Stimulated activated effector memory CD8-positive, alpha-beta T cell treated with anti-CD3 and anti-CD28 coated beads, Interleukin-12 subunit alpha, Interleukin-12 subunit beta, amount 100 ng/mL, for 72 hours (primary cell): ENCODE results near the gene ACTL7B.
"Not testable (repeated sequence)": the region's sequence is repeated elsewhere in the genome, so short reads cannot be mapped to it uniquely, and the experiment has no call there.

Experiments used
- ATAC-seq: fragments of 150-1000 bp; cut with Tn5 transposase; 2 replicates; pipeline ENCODE4 v1.10.0; 2021
- DNase-seq, 2 donors: peaks; one replicate each; pipeline ENCODE4 v3.0.0; 2021 to 2022; ENCODE audit warnings: low spot score in 2 of 2
- H3K27ac Mint-ChIP-seq: one replicate; pipeline ENCODE4 v1.8.0; 2022; ENCODE audit warnings: mild to moderate bottlenecking, mixed read lengths
- H3K36me3 Mint-ChIP-seq: one replicate; pipeline ENCODE4 v1.8.0; 2022; ENCODE audit warnings: mild to moderate bottlenecking, mixed read lengths
- H3K4me1 Mint-ChIP-seq: one replicate; pipeline ENCODE4 v1.8.0; 2022; ENCODE audit warnings: mixed read lengths
- H3K4me3 Mint-ChIP-seq: one replicate; pipeline ENCODE4 v1.8.0; 2022; ENCODE audit warnings: mild to moderate bottlenecking, mixed read lengths
- H3K9me3 Mint-ChIP-seq: one replicate; pipeline ENCODE4 v1.8.0; 2022; ENCODE audit warnings: mixed read lengths

ACTL7B gene

GRCh38 chr9:108860354-108860753 lies 4.6 kb upstream of the ACTL7B start:
- ATAC-seq: no peak
- no peaks in the 10 kb centered on the region for H3K36me3 Mint-ChIP-seq

GRCh38 chr9:108859459-108860114 lies 3.8 kb upstream of the ACTL7B start:
- peaks cover 8% of the 10 kb centered on the region for H3K4me1 Mint-ChIP-seq
- H3K4me3 Mint-ChIP-seq: no peak overlapping the region
- no peaks in the 10 kb centered on the region for H3K36me3 Mint-ChIP-seq
- no peak overlapping the region for H3K27ac Mint-ChIP-seq
- ATAC-seq (peak; percentile 75), DNase-seq (no peak)
- H3K9me3 Mint-ChIP-seq: no peaks in the 10 kb centered on the region

More at GRCh38 chr9:108860354-108860753, 4.6 kb upstream of the ACTL7B start:
- DNase-seq: no peak
- peaks cover 8% of the 10 kb centered on the region for H3K4me1 Mint-ChIP-seq
- no peak overlapping the region for H3K4me3 Mint-ChIP-seq
- no peaks in the 10 kb centered on the region for H3K9me3 Mint-ChIP-seq
- H3K27ac Mint-ChIP-seq: no peak overlapping the region

GRCh38 chr9:108857572-108857971 lies 1.8 kb upstream of the ACTL7B start:
- Mint-ChIP-seq H3K27ac (no peak overlapping the region), H3K4me3 (no peak overlapping the region), H3K36me3 (no peaks in the 10 kb centered on the region), H3K4me1 (peaks cover 8% of the 10 kb centered on the region), H3K9me3 (no peaks in the 10 kb centered on the region)
- ATAC-seq (no peak), DNase-seq (no peak)

DNA sequence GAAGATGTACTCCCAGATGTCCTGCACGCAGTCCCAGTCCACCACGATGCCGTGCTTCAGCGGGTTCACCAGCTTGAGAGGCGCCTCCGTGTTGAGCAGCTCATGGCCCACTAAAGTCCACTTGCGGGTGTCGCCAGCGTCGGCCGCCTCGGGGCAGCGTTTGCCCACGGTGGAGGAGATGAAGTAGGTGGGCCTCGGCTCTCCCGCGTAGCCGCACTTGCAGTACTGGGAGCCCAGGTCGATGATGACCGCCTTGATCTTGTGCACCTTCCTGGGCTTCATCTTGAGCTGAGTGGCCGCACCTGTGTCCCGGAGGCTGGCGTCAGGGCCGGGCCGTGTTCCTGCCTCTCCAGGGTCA lies 278 bp downstream of the ACTL7B start:
- no peak for ATAC-seq
- H3K4me1 Mint-ChIP-seq: peaks cover 8% of the 10 kb centered on the region
- no peak for DNase-seq
- no peaks in the 10 kb centered on the region for H3K9me3 Mint-ChIP-seq
- no peak overlapping the region for H3K27ac Mint-ChIP-seq
- H3K36me3 Mint-ChIP-seq: no peaks in the 10 kb centered on the region
- no peak overlapping the region for H3K4me3 Mint-ChIP-seq

DNA sequence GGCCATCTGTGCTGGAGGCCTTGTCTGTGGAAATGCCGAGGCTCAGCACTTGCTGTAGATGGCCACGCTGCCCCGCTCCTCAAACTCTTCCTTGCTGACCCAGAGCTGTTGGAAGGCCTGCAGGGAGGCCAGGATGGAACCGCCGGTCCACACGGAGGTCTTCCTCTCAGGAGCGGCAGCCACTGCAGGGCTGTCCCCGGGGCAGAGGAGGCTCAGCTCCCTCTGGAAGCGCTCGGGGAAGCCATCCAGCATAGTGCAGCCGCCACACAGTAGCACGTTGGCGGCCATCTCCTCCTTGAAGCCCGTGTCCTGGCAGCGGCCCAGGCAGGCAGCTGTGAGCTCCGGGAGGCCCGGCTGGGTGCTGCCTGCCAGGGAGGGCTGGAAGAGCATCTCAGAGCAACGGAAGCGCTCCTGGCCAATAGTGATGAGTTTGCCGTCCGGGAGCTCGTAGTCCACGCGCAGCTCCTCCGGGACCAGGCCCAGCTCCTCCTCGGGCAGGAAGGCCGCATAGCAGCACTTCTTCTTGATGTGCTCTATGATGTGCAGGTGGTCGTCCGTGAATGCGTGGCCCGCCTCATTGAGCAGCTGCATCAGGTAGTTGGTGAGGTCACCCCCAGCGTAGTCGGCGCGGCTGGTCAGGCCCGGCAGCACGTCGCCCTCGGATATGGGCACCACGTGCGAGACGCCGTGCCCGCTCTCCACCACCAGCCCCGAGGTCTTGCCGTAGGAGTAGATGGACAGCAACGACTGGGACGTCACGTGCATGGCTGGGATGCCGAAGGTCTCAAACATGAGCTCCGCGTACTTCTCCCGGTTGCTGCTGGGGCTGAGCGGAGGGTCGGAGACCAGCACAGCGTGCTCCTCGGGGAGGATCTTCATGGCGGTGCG lies 901 bp downstream of the ACTL7B start:
- Mint-ChIP-seq H3K4me1 (peaks cover 7% of the 10 kb centered on the region), H3K36me3 (no peaks in the 10 kb centered on the region), H3K9me3 (no peaks in the 10 kb centered on the region), H3K27ac (no peak overlapping the region), H3K4me3 (no peak overlapping the region)
- no peak for ATAC-seq
- DNase-seq: no peak

- Mint-ChIP-seq H3K27ac (no peak overlapping the region), H3K4me3 (no peak overlapping the region), H3K9me3 (no peaks in the 10 kb centered on the region), H3K4me1 (no peaks in the 10 kb centered on the region), H3K36me3 (no peaks in the 10 kb centered on the region)
- ATAC-seq (no peak), DNase-seq (no peak)
Observed at GRCh38 chr9:108854094-108854493, 1.7 kb downstream of the ACTL7B start.

- H3K4me1 Mint-ChIP-seq: no peaks in the 10 kb centered on the region
- no peaks in the 10 kb centered on the region for H3K9me3 Mint-ChIP-seq
- no peak overlapping the region for H3K4me3 Mint-ChIP-seq
- DNase-seq (no peak), ATAC-seq (no peak)
- no peak overlapping the region for H3K27ac Mint-ChIP-seq
- H3K36me3 Mint-ChIP-seq: no peaks in the 10 kb centered on the region
Observed at GRCh38 chr9:108852079-108852478, 3.7 kb downstream of the ACTL7B start.

- Mint-ChIP-seq H3K9me3 (no peaks in the 10 kb centered on the region), H3K4me3 (no peak overlapping the region)
Observed at GRCh38 chr9:108851138-108851537, 4.6 kb downstream of the ACTL7B start.

GRCh38 chr9:108850293-108850897 lies 5.4 kb downstream of the ACTL7B start:
- H3K9me3 Mint-ChIP-seq: no peaks in the 10 kb centered on the region
- no peak overlapping the region for H3K27ac Mint-ChIP-seq
- no peak overlapping the region for H3K4me3 Mint-ChIP-seq
- no peaks in the 10 kb centered on the region for H3K36me3 Mint-ChIP-seq
- DNase-seq (no peak), ATAC-seq (no peak)
- no peaks in the 10 kb centered on the region for H3K4me1 Mint-ChIP-seq

More at GRCh38 chr9:108851138-108851537, 4.6 kb downstream of the ACTL7B start:
- no peak for DNase-seq
- no peak overlapping the region for H3K27ac Mint-ChIP-seq
- no peaks in the 10 kb centered on the region for H3K4me1 Mint-ChIP-seq
- no peaks in the 10 kb centered on the region for H3K36me3 Mint-ChIP-seq
- ATAC-seq: no peak

GRCh38 chr9:108848296-108848695 lies 7.5 kb downstream of the ACTL7B start:
- H3K4me1 Mint-ChIP-seq, DNase-seq, H3K4me3 Mint-ChIP-seq, H3K27ac Mint-ChIP-seq, H3K9me3 Mint-ChIP-seq, ATAC-seq, H3K36me3 Mint-ChIP-seq: not testable (repeated sequence)

DNA sequence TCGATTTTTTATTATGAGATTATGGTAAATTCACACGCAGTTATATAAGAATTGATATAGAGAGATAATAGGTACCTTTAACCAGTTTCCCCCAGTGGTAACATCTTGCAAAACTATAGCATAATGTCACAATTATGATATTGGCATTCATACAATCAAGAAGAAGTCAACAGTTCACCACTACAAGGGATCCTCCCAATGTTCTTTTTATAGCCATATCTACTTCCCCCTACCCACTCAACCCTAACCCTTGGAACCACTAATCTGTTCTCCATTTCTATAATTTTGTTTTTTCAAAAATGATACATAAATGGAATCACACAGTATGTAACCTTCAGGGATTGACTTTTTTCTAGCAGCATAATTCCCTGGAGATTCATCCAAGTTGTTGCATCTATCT lies 9.8 kb downstream of the ACTL7B start:
- peaks cover 7% of the 10 kb centered on the region for H3K4me1 Mint-ChIP-seq
- DNase-seq: no peak
- no peak overlapping the region for H3K4me3 Mint-ChIP-seq
- H3K27ac Mint-ChIP-seq: no peak overlapping the region
- no peak for ATAC-seq
- no peaks in the 10 kb centered on the region for H3K36me3 Mint-ChIP-seq
- H3K9me3 Mint-ChIP-seq: no peaks in the 10 kb centered on the region

GRCh38 chr9:108845507-108845906 lies 10.3 kb downstream of the ACTL7B start:
- H3K4me3 Mint-ChIP-seq: no peak overlapping the region
- H3K9me3 Mint-ChIP-seq: no peaks in the 10 kb centered on the region
- DNase-seq (no peak), ATAC-seq (no peak)
- H3K4me1 Mint-ChIP-seq: peaks cover 7% of the 10 kb centered on the region
- H3K27ac Mint-ChIP-seq: no peak overlapping the region
- H3K36me3 Mint-ChIP-seq: no peaks in the 10 kb centered on the region

- Mint-ChIP-seq H3K4me3 (no peak overlapping the region), H3K36me3 (no peaks in the 10 kb centered on the region), H3K9me3 (no peaks in the 10 kb centered on the region), H3K4me1 (peaks cover 7% of the 10 kb centered on the region), H3K27ac (no peak overlapping the region)
- DNase-seq: no peak
- no peak for ATAC-seq
Observed at GRCh38 chr9:108844856-108845255, 10.9 kb downstream of the ACTL7B start.

DNA sequence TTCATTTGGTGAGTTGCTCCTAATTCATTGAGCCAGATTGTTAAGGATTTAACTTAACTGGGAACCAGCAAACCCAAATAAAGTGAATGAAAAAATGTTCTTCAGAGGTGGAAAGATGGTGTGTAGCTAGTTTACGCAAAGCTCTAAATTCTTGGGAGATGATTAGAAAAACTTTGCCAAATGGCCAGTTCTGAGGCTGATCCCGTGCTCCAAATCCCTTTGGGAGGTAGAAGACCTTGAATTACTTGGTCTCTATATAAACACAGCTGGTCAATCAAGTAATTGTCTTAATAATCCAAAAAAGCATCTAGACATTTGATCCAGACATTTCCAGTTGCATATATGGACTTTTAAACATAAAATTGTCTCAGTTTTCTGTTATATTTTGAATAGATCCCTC lies 11.4 kb downstream of the ACTL7B start:
- DNase-seq (no peak), ATAC-seq (no peak)
- Mint-ChIP-seq H3K27ac (no peak overlapping the region), H3K36me3 (no peaks in the 10 kb centered on the region), H3K4me1 (peaks cover 7% of the 10 kb centered on the region), H3K4me3 (no peak overlapping the region), H3K9me3 (no peaks in the 10 kb centered on the region)

DNA sequence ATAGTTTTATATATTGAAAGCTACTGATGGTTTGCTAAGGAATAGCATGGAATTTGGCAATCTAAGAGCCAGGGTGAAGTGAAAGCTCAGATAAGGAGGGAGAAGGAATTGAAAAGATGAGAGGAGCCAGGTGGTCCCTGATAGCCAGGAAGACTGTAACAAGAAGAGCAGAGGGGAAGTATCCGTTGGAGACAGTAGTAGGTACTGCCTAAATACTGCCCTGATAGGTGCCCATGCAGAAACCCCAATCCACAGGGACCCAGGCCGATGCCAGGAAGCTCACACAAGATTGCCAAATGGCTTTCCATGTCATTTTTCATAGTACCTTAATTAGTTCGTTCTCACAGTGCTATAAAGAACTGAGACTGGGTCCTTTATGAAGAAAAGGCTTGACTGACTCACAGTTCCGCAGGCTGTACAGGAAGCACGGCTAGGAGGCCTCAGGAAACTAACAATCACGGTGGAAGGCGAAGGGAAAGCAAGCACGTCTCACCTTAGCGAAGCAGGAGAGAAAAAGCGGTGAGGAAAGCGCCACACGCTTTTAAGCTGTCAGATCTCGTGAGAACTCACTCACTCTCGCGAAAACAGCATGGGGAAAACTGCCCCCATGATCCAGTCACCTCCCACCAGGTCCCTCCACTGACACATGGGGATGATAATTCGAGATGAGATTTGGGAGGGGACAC lies 13.0 kb downstream of the ACTL7B start:
- H3K36me3 Mint-ChIP-seq: no peaks in the 10 kb centered on the region
- ATAC-seq (peak; percentile 43), DNase-seq (no peak)
- peaks cover 7% of the 10 kb centered on the region for H3K4me1 Mint-ChIP-seq
- no peak overlapping the region for H3K4me3 Mint-ChIP-seq
- H3K9me3 Mint-ChIP-seq: no peaks in the 10 kb centered on the region
- H3K27ac Mint-ChIP-seq: no peak overlapping the region
